Measurements from ENCODE around the gene HBZ.
"Not testable (repeated sequence)": the region's sequence is repeated elsewhere in the genome, so short reads cannot be mapped to it uniquely, and the experiment has no call there.

HBZ gene

GRCh38 chr16:119295-119694 lies 33.1 kb upstream of the HBZ start:
- peaks cover 2% of the 10 kb centered on the region; the same call in 1 of the 2 replicates for H3K36me3 ChIP-seq
- DNase-seq = no peak
- no peaks in the 10 kb centered on the region for H3K27me3 ChIP-seq
- H3K9me3 ChIP-seq = no peaks in the 10 kb centered on the region
- no peaks in the 10 kb centered on the region; the same call in 1 of the 2 replicates for H3K4me1 ChIP-seq
- no peak overlapping the region for H3K4me3 ChIP-seq (ENCODE audit: low read depth, low read length)
- TF ChIP-seq, protein P1, sequence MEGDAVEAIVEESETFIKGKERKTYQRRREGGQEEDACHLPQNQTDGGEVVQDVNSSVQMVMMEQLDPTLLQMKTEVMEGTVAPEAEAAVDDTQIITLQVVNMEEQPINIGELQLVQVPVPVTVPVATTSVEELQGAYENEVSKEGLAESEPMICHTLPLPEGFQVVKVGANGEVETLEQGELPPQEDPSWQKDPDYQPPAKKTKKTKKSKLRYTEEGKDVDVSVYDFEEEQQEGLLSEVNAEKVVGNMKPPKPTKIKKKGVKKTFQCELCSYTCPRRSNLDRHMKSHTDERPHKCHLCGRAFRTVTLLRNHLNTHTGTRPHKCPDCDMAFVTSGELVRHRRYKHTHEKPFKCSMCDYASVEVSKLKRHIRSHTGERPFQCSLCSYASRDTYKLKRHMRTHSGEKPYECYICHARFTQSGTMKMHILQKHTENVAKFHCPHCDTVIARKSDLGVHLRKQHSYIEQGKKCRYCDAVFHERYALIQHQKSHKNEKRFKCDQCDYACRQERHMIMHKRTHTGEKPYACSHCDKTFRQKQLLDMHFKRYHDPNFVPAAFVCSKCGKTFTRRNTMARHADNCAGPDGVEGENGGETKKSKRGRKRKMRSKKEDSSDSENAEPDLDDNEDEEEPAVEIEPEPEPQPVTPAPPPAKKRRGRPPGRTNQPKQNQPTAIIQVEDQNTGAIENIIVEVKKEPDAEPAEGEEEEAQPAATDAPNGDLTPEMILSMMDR (IDR thresholded peaks at IDR 0.05; ENCODE audit: low read depth, low read length) = no peak

GRCh38 chr16:119835-120491 lies 32.5 kb upstream of the HBZ start:
- TF ChIP-seq, protein P1 (IDR thresholded peaks at IDR 0.05; ENCODE audit: low read depth, low read length) = no peak
- Histone ChIP-seq H3K4me1 (no peaks in the 10 kb centered on the region; the same call in 1 of the 2 replicates), H3K36me3 (peaks cover 2% of the 10 kb centered on the region; the same call in 1 of the 2 replicates), H3K27me3 (no peaks in the 10 kb centered on the region), H3K9me3 (no peaks in the 10 kb centered on the region), H3K4me3 (ENCODE audit: low read depth, low read length) (no peak overlapping the region)
- DNase-seq = no peak

DNA sequence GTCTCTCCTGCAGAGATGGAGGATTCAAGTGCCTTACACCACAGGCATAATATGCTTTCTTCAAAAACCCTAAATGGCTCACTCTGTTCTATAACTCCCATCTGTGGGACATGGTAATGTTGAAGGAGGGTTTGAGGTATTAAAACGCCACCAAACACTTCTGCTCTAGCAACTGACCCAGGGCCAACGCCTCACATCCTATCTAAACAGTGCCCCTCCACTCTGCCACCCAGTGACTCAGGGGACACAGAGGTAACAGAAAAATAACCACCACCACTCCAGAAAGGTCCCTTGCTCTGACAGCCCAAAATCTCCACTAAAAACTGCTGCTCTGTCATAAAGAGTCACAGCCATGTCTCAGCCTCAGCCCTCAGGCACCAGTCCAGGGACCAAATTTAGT lies 31.7 kb upstream of the HBZ start:
- no peaks in the 10 kb centered on the region for H3K9me3 ChIP-seq
- peaks cover 2% of the 10 kb centered on the region; the same call in 1 of the 2 replicates for H3K36me3 ChIP-seq
- TF ChIP-seq, protein P1 (IDR thresholded peaks at IDR 0.05; ENCODE audit: low read depth, low read length) = no peak
- H3K4me3 ChIP-seq (ENCODE audit: low read depth, low read length) = no peak overlapping the region
- H3K4me1 ChIP-seq = no peaks in the 10 kb centered on the region; the same call in 1 of the 2 replicates
- H3K27me3 ChIP-seq = no peaks in the 10 kb centered on the region
- DNase-seq = no peak

DNA sequence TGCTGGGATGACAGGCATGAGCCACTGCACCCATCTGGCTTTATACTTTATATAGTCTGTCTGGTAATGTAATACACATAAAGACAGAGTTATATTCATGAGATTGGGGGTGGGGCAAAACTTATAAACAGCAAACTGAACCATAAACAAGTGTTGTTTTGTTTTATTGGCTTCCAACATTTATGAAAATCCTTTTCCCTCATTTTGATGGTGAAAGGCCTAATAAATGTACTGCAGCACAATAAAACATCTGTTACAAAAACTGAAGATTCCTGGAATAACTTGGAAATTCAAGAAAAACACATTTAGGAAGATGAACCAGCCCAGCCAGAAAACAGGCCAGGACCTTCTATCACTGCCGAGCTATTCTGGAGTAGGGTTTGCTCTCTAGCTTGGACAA lies 30.1 kb upstream of the HBZ start:
- Histone ChIP-seq H3K9me3 (no peaks in the 10 kb centered on the region), H3K4me3 (ENCODE audit: low read depth, low read length) (no peak overlapping the region), H3K36me3 (peaks cover 2% of the 10 kb centered on the region; the same call in 1 of the 2 replicates), H3K4me1 (no peaks in the 10 kb centered on the region; the same call in 1 of the 2 replicates), H3K27me3 (no peaks in the 10 kb centered on the region)
- no peak for DNase-seq
- TF ChIP-seq, protein P1 (IDR thresholded peaks at IDR 0.05; ENCODE audit: low read depth, low read length) = no peak

- not testable (repeated sequence) for H3K4me3 ChIP-seq (ENCODE audit: low read depth, low read length); H3K27me3 ChIP-seq; H3K4me1 ChIP-seq; H3K36me3 ChIP-seq; DNase-seq; H3K9me3 ChIP-seq
Observed at GRCh38 chr16:123558-124350, 28.7 kb upstream of the HBZ start.

DNA sequence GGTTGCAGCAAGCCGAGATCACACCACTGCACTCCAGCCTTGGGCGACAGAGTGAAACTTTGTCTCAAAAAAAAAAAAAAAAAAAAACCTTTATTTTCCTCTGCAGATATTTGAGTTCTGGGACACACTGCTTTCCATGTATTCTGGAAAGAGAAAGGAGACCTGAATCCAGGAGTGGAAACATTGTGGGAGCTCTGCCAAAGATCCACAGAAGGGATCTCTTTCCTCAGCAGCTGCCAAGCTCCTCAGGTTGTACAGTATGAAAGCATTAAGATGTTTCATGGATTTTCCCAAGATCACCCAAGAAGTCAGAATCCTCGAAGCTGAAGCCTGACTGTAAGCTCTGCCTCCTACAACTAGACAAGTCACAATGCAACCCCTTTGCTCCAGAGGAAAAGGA lies 27.4 kb upstream of the HBZ start:
- H3K9me3 ChIP-seq = no peaks in the 10 kb centered on the region

More for the DNA sequence above, 27.4 kb upstream of the HBZ start:
- TF ChIP-seq, protein P1 (IDR thresholded peaks at IDR 0.05; ENCODE audit: low read depth, low read length) = no peak
- peaks cover 2% of the 10 kb centered on the region; the same call in 1 of the 2 replicates for H3K36me3 ChIP-seq
- DNase-seq = no peak
- no peaks in the 10 kb centered on the region for H3K4me1 ChIP-seq
- no peaks in the 10 kb centered on the region for H3K27me3 ChIP-seq
- H3K4me3 ChIP-seq (ENCODE audit: low read depth, low read length) = no peak overlapping the region

Measured in BE2C (cell line).